ENCODE data around the gene C1orf174.

The C1orf174 gene

DNA sequence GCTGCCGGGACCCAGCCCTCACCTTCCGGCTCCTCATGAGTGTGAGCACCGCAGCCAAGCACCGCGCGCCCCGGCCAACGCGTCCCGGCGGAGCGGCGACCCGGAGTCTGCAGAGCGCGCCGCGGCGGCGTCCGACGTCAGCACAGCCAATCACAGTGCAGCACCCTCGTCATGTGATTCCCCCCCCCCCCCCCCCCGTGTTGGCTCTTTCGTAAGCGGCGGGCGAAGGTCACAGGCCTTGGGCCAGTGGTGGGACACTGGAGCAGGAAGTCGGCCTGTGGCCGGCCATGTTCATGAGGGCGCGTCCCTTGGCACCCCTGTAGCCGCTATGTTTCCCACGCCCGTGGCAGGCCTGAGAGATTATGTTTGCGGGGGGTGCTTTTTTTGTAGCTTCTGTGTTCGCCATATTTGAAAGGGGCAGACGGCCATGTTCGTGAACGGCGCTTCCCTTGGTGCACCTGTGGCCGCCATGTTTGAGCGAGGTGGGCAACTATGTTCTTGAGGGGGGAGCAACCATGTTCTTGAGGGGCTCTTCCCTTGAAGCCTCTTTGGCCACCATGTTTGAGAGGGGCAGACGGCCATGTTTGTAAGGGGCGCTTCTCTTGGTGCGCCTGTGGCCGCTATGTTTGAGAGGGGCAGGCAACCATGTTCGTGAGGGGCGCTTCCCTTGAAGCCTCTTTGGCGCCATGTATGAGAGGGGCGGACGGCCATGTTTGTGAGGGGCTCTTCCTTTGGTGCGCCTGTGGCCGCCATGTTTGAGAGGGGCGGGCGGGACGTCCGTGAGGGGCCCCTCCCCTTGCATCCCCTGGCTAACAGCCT, at the start of gene C1orf174:
Gene C1orf174 (minus strand): TSS at position 123 of the 819 bp plus-strand sequence. CDS start 86 bp downstream, at position 37.
- DNase-seq (ENCODE audit: low read depth in 2 of 2), result peak; percentile 87 to 95

DNA sequence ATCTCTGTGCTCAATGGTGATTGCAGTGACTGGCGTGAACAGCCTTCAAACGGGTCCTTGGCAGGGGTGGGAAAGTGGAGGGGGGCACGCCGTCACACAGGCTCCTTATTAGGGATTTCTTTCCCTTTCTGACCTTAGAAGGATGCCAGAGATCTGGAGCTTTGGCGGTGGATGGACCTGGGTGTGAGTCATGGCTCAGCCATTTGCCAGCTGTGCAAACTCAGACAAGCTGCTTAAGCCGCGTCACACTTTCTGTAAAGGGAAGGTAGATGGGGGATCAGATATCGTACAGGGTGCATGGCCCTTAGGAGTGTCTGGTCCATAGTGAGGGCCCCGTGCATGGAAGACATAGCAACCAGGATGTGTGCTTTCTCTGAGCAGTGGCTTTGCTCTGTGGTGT, 48.3 kb upstream of the C1orf174 start:
- no peak for DNase-seq (ENCODE audit: low read depth in 2 of 2)

DNA sequence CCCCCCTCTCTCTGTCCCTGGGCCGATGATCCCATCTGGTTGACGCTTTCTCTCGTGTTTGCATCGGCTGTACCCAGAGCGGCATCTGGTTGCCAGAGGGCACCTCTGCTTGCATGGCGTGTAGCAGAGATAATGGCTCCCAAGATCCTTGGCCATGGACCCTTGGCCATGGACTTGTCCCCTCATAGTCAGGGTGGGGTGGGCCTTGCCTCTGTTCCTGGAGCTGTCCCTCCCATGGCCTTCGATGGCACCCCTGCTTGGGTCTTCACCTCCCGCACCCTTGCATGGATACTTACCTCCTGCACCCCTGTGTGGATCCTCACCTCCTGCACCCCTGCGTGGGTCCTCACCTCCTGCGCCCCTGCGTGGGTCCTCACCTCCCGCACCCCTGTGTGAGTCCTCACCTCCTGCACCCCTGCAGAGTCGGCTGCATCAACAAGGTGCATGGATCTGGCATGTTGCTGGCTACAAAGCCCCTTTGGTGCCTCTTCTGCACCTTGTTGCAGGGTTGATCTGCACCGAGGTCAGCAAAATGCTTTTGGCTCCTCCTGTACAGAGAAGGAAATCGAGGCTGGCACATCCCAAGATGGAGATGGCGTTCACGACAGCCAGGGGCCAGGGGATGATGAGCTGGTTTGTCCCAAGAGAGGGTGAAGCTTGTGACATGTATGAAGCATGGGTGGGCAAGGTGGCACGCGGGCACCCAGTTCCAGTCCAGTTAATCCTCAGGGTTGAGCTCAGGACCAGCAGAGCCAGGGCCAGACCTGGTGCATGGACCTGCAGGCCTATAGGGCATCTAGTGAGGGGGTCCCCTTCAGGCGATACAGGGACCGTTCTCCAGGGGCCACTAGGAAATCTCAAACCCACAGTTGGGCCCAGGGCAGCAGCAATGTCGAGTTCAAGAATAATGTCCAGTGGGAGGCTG, 46.1 kb upstream of the C1orf174 start:
- DNase-seq (ENCODE audit: low read depth in 2 of 2), result no peak

DNA sequence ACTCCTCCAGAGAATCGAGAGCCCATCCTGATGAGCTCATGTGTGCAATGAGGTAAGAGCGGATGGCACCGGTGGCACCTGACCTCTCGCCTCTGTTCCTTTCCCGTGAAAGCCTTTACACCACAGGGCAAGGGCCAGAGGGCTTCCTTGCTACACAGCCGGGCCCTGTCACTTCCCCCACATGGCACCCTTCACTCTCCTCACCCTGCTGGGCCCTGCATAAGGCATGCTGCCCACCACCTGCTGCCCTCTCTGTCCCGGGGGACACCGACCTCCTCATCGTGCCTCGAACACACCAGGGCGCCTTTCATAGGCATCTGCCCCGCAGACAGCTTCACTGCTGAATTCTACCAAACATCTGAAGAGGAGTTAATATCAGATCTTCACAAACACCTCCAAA, 45.1 kb upstream of the C1orf174 start:
- DNase-seq (ENCODE audit: low read depth in 2 of 2), result no peak

DNA sequence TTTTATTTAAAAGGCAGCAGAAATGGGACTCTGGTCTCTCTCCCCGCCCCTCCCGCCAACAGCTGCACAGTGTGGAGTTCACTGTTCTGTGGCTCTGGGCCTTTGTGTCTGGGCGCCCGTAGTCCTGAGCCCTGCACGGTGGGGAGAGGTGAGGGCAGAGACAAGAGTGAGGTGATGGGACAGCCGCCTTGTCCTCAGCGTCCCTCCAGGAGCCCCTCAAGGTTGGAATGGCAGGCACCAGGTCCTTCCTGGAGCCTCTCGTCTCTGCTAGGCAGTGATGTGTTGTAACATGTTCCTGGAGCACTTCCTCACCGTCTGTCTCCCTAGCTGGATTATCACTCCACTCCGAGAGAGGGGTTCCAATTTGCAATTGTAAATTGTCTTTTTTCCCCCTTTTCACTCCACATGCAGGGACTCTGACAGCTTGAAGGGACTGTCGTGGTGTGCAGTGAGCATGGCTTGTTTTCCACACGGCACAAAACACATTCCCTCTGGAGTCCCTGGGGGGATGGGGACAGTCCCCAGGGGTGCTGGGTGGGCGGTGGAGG, 44.6 kb upstream of the C1orf174 start:
- DNase-seq (ENCODE audit: low read depth in 2 of 2), result no peak

DNA sequence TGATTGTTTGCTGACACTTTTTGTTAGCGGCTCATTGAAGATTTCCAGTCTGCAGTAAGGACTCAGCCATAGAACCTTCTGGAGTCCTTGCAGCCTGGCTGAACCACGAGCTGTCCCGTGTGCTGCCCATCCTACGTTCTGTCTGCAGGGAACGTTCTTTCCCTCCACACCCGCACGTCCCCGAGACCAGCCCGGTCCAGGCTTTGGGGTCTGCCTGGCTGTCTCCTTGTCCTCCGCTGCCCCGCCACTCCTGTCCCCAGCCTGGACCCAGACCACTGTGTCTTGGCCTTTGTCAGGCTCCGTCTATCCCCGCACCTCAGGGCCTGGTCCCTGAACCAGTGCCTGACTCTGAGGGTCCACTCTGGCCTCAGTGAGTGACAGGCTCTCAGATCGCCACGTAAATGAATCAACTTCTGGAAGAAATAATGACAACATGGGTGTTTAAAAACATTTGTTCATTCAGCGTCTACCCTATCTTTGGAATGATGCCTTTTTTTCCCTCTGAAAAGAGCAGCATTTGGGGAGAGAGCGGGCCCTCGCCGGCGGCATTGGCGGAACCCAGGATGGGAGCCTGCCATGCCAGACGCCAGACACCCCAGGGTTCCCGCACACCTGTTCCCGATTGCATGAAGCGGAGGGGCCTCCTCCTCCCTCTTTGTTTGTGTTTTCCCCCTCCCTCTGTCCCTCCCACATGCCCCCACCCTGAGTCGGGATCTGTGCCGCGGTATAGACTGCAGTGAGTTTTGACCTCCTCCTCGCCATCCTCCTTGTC, 43.9 kb upstream of the C1orf174 start:
- no peak for DNase-seq (ENCODE audit: low read depth in 2 of 2)

DNA sequence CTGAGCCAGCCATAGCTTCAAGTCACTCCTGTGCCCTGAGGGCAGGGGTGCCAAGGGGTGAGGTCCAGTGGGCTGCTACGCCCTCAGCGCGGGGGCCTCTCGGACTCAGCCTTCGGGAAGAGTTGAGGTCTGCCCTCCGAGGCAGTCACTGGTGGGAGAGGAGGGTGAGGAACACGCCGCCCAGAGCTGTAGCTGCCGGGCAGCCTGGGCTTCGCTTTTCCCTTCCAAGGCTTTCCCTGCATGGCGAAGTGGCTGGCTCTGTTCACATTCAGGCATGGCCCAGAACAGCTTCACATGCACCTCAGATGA, 43.0 kb upstream of the C1orf174 start:
- DNase-seq (ENCODE audit: low read depth in 2 of 2), result no peak

DNA sequence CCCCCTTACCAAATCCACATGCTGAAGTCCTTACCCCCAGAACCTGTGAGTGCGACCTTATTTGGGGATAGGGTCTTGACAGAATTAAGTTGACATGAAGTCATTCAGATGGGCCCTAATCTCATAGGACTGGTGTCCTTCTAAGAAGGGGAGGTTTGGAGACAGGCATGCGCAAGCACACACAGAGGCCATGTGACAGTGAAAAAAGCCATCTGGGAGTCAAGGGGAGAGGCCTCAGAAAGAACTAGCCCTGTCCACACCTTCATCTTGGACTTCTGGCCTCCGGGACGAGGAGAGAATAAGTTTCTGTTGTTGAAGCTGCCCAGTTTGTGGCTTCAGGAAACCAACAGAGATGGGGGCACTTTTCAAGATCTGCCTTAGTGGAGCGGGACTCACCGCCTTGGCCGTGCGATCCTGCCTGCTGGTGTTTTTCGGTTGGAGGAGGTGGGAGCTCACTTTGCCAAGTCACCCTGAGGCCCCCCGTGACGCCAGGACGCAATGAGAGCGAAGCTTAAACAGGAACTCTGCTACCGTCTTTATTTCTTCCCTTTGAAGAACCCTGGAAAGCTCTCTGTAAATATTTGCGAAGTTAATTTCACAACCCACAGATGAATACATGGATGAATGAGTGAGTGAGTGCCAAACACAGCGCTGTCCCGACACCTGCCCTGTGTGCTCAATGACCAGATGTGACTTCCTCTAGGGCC, 42.5 kb upstream of the C1orf174 start:
- no peak for DNase-seq (ENCODE audit: low read depth in 2 of 2)

DNA sequence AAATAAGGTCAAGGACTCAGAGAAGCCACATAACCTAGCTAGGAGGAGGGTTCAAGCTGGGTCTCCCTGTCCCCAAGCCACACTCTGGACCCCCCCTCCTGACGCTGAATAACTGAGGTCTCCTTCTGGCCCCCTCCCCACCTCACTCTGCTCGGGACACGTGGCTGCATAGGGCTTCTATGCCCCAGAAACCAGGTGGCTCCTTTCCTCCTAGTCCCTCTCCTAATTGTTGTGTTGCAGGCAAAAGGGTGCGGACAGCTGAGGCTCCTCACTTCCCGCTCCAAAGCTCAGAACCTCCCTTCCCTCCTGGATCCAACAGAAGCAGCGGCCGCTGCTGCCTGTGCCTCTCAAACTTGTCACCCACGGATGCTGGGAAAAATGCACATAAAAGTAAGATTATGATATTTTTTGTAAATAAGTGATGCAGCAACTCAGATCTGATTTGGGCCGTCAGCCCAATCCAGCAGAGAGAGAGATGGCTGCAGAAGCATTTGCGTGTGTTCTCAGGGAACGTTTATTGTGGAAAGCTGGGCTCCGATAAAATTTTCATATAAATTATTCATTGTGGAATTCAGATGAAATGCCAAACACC, 40.8 kb upstream of the C1orf174 start:
- no peak for DNase-seq (ENCODE audit: low read depth in 2 of 2)

DNA sequence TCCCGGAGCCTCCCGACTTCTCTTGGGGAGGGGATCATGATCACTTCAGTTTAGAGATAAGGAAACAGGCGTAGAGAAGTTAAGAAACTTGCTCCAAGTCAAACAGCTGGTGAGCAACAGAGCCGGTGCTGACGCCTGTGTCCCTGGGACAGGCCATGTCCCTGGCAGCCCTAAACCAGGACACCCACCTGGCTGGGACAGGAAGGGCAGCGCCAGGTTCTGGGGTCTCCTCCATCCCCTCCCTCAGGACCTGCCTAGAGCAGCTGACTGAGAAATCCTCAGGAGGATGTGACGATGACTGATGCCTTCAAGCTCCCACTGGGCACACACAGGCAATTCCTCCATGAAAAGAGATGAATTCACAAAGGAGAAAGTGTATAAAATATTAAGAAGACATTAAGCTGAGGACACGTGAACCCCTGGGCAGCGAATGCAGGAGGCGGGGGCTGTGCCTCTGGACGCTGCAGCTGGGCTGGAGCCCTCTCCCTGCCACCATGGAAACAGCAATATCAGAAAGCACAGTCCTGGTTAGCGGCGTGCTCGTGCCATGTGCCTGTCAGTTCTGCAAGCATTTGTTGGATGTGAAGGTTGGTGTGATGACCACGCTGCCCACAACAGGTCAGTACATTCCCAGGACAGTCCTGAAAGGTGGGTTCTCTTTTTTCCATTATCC, 40.1 kb upstream of the C1orf174 start:
- DNase-seq (ENCODE audit: low read depth in 2 of 2), result no peak

DNA sequence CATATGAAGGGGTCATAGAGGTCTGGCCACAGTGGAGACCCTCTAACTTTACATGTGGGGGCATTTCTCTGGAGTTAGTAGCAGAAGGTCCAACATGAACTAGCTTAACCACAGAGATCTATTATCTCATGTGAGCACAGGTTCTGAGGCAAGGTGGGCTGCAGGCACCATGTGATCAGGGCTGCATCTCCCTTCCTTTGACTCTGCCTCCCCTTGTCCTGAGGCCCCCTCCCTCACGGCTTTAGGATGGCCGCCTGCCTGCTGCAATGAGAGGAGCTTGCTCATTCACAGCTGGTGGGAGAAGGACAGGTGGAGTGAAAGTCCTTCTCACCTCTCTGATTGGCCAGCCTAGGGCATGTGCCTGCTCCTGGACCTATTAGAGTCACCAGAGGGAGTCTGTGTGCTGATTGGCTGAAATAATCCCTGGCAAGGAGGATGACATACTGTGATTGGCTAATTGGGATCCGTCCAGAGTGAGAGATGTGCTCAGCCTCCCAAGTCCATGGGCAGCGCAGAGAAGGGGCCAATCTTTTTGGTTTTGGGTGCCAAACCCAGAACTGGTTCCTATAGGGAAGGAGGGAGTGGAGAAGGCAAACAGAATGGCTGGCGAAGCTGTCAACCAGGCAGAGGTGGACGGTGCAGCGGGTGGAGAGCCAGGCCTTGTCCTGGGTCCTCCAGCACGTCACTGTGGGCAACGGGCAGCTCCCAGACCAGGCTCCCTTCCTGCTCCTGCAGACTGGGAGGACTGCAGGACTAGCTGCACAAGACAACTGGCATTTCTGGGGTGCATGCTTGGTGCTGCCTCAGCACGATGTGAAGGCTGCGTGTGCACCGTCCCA, 39.4 kb upstream of the C1orf174 start:
- DNase-seq (ENCODE audit: low read depth in 2 of 2), result no peak

DNA sequence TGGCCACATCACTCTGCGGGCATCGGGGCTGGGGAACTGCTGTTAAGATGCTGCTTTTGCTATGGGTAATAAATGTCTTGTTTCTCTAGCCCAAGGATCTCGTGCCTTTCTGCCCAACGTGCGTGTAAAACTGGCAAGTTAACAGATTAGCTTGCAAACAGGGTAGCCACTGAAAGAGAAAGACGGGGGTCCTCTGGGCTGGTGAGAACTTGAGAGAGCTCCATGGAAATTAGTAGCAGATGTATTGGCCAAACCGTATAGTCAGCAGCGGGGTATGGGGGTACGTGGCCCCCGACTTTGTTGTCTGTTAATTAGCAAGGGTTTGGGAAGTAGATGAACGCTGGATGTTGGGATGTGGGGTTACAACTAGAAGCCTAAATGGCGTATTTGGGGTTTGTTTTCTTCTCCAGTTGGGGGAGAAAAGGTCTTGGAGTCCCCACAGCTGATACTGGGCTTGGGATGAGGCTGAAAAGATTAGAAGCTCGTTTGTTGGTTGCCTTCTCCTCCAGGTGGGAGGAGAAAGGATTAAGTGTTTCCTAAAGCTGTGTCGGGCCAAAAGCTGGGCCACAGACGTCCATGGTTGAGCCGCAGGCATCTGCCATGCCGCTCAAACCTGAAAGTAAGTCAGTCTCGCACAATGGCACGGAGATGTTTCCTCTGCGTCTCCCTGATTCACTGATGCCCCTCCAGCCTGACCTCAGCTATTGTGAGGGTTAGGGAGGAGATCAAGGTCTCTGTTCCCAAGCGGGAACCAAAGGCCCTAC, 32.3 kb upstream of the C1orf174 start:
- DNase-seq (ENCODE audit: low read depth in 2 of 2), result no peak

DNA sequence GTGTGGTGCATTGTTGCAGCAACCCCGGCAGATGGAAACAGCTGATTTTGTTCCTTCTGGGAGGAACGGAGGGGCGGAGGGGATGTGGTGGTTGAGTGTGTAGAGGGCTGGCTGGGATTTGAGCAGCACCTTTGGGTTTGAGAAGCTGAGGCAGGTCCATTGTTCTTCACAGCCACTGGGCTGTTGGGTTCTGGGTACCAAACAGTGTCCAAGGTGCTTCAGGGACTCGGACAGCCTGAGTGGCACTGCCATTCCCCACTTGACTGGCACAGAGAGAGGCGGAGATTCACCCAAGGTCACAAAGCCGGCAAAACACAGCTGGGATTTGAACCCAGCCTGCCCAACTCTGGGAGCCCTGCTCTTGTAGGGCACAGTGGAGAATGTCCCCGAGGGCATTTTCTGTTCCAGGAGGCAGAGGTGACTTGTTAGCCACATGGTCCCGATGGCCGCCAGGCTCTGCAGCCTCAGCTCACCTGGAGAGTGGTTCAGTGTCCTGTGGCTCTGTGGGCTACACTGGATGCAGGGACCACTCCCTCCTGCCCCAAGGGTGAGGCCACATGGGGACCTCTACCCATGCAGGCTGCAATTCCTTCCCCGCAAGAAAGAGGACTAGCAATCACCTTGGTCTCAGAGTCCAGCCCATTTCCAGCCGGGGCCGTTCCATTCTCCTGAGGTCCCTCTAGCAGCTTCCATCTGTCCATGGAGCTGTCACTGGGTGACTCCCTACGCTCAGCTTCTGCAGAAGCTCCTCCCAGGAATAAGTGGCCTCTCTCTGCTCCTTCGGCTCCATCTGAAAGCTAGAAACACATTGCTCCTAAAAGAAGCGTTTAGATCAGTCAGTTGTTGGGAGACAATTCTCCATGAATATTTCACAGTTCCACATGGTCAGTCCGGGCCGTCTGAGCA, 31.2 kb upstream of the C1orf174 start:
- DNase-seq (ENCODE audit: low read depth in 2 of 2), result no peak

DNA sequence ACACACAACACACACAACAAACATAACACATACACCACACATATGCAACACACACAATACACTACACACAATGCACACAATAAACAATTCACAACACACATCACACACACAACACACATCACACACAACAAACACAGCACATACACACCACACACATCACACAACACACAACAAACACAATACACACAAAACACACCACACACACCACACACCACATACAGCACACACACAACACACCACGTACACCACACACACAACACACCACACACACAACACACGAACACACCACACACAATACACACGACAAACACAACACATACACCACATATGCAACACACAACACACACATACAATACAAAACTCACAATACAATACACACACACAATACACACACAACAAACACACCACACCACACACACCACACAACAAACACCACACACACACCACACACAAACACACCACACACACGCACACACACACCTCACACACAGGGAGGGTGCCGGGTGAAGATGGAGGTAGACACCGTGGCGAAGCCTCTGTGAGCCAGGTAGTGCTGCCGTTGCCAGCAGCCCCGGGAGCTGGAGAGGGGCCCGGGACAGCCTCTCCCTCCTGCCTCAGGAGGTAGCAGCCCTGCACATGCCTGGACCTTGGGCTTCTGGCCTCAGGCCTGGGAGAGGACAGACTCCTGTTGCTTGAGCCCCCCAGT, 30.4 kb upstream of the C1orf174 start:
- no peak for DNase-seq (ENCODE audit: low read depth in 2 of 2)

DNA sequence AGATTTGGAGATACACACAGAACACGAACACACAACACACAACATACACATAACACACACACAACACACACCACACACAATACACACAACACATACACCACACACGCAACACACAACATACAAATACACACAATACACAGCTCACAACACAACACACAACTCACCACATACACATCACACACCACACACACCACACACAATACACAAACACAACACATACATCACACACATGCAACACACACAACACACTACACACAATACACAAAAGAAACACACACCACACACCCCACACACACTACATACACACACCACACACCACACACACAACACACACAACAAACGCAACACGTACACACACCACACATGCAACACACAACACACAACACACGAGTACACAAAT, 29.1 kb upstream of the C1orf174 start:
- no peak for DNase-seq (ENCODE audit: low read depth in 2 of 2)

DNA sequence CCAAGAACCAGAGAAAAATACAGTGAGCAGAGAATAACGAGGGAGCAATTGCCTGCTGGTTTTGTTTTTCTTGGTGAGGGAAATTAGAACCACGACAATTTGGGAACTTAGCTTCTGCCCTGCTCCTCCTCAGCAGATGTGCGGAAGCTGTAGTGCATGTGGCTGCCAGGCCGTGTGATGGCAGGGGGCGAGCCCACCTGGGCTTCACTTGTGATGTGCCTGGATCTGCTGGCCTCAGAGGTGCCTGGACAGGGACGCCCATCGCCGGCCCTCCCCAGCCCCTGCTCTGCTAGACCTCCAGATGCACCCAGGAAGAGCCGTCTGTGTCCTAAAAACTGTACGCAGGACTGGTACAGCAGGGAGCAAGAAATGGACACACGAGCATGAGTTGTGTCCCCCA, 28.5 kb upstream of the C1orf174 start:
- DNase-seq (ENCODE audit: low read depth in 2 of 2), result no peak

DNA sequence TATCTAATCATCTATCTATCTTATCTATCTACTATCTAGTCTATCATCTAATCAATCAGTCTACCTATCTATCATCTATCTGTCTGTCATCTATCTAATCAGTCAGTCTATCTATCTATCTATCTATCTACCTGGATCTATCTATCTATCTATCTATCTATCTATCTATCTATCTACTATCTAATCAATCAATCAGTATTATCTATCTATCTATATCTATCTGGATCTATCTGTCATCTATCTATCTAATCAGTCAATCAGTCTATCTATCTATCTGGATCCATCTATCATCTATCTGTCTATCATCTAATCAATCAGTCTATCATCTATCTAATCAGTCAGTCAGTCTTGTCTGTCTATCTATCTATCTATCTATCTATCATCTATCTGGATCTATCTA, 26.9 kb upstream of the C1orf174 start:
- no peak for DNase-seq (ENCODE audit: low read depth in 2 of 2)
